ENCODE results near the gene ZNRF2.
A peak's percentile ranks its signal among the peaks of the same experiment; 100 is the strongest.

The ZNRF2 gene

DNA sequence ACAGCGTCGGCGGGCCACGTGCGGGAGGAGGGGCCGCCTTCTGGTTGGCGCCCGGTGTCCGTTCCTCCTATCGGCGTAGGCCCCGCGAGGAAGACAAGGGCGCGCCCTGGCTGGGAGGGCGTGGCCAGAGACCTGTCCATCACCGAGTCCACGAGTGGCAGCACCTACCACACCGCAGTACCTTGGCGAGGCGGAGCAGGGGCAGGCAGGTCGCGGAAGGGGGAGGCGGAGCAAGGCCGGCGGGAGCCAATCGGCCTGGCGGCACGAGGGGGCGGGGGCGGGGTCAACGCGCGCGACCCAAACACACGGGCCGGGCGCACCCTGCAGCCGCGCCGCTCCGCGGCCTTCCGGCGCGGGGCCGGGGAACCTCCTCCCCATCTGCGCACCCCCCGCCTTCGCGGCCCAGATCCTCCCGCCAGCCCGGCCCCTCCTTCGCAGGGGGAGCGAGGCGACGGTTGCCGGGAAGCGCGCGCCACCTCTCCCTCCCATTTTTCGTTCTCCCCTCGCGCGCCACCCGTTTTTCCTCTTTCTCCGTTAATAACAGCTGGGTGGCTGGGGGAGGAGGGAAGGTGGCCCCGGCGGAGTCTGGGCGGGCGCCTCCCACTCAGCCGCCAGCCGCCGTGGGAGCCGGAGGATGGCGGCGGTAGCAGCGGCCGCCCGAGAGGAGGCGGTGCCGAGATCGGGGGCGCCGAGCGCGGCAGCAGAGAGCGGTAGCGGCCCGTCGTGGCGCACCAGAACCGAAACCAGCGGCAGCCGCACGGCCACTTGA lies at the start of gene ZNRF2:
TSS of gene ZNRF2 (plus strand) at position 300 of the 769 bp plus-strand sequence. CDS start 761 bp downstream, outside the sequence.
- Histone ChIP-seq H3K36me3 (ENCODE audit: control insufficient read depth, insufficient read depth, low read length) (no peaks in the 10 kb centered on the region), H3K9ac (ENCODE audit: low read length) (peak within 1 kb of the TSS; percentile 79), H3K9me3 (ENCODE audit: control insufficient read depth, low read length) (no peaks in the 10 kb centered on the region), H3K4me3 (ENCODE audit: low read length) (no peak within 1 kb of the TSS), H3K4me1 (ENCODE audit: control insufficient read depth, insufficient read depth, low read length) (peaks cover 11% of the 10 kb centered on the region), H3K27me3 (ENCODE audit: control insufficient read depth, insufficient read depth, low read length) (no peaks in the 10 kb centered on the region)

DNA sequence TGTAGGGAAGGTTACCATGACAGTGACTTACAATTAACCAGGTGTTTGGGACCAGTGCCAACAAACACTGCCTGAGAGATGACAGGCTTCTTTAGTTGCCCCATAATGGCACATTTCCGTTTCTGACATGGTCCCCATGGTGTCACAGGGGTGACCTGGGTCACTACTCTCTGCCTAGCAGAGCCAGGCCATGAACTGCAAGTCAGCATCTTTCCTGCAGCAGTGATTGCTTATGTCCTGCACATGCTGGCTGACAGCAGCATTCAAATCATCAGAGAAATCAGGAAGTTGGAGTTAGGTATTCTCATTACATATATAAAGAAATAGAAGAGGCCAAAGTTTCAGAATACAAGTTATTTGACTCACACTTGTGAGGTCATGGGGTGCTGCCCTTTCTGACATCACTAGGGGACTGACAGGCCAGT lies 47.1 kb upstream of the ZNRF2 start:
- no peaks in the 10 kb centered on the region for H3K4me1 ChIP-seq (ENCODE audit: control insufficient read depth, insufficient read depth, low read length)
- H3K27me3 ChIP-seq (ENCODE audit: control insufficient read depth, insufficient read depth, low read length) = no peaks in the 10 kb centered on the region
- H3K36me3 ChIP-seq (ENCODE audit: control insufficient read depth, insufficient read depth, low read length) = no peaks in the 10 kb centered on the region
- H3K9me3 ChIP-seq (ENCODE audit: control insufficient read depth, low read length) = no peaks in the 10 kb centered on the region
- H3K4me3 ChIP-seq (ENCODE audit: low read length) = no peak overlapping the region
- H3K9ac ChIP-seq (ENCODE audit: low read length) = no peak overlapping the region

DNA sequence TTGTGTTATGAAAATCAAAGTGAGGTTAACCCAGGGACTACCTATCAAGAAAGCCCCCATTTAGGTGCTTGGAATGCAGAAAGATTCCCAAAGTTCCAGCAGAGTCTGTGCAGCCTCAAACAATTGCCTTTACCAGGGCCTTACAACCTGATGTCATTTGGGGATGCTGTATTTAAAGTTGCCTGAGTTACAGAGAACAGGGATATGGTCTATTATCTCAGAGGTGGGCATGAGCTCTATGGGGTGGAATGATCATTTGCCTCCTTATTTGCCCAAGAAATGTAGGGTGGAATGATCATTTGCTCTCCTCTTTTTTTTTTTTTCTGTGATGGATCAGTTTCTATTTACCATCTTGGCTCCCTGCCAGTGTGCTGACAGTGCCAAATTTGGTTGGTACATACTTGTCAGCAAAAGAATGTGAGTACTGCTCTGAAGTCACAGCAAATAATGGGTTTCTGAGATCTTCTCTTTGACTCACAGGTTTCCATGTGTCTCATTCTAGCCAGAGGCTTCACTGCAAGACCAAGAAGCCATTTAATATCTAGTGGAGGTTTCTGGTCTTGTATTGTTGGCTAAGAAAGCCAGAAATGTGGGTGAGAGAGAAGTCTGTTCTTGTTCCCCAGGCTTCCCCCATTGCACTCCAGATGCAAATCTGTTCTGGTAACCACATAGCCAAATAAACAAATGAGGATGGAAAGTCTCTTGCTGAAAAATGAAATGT lies 45.5 kb upstream of the ZNRF2 start:
- H3K27me3 ChIP-seq (ENCODE audit: control insufficient read depth, insufficient read depth, low read length) = no peaks in the 10 kb centered on the region
- no peak overlapping the region for H3K4me3 ChIP-seq (ENCODE audit: low read length)
- no peak overlapping the region for H3K9ac ChIP-seq (ENCODE audit: low read length)
- H3K4me1 ChIP-seq (ENCODE audit: control insufficient read depth, insufficient read depth, low read length) = no peaks in the 10 kb centered on the region
- no peaks in the 10 kb centered on the region for H3K9me3 ChIP-seq (ENCODE audit: control insufficient read depth, low read length)
- no peaks in the 10 kb centered on the region for H3K36me3 ChIP-seq (ENCODE audit: control insufficient read depth, insufficient read depth, low read length)

DNA sequence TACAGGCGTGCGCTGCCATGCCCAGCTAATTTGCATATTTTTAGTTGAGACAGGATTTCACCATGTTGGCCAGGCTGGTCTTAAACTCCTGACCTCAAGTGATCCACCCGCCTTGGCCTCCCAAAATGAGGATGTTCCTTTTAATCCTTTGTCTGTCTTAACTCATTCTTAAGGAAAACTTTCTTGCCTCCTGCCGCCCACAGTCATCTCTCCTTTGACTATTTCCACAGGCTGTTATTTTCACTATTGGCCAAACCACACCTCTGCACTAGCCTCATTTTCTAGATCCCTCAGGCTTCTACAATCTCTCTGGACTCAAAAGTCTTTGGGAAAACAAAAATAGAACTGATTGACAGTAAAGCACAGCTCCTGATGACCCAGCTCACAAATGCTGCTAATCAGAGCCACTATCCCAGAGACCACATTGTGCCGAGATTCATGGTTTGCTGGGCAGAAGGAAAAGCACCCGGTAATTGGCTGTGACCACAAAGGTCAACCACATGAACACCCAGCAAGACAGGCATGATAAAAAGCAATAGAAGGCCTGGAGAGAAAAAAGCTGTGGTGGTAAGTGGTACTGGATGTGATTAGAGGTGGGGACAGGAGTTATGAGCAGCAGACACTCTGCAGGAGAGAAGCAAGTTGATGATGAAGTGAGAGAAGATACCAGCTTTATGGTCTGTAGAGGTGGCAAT lies 44.1 kb upstream of the ZNRF2 start:
- no peaks in the 10 kb centered on the region for H3K27me3 ChIP-seq (ENCODE audit: control insufficient read depth, insufficient read depth, low read length)
- H3K9ac ChIP-seq (ENCODE audit: low read length) = no peak overlapping the region
- no peaks in the 10 kb centered on the region for H3K4me1 ChIP-seq (ENCODE audit: control insufficient read depth, insufficient read depth, low read length)
- H3K4me3 ChIP-seq (ENCODE audit: low read length) = no peak overlapping the region
- H3K36me3 ChIP-seq (ENCODE audit: control insufficient read depth, insufficient read depth, low read length) = no peaks in the 10 kb centered on the region
- H3K9me3 ChIP-seq (ENCODE audit: control insufficient read depth, low read length) = no peaks in the 10 kb centered on the region

DNA sequence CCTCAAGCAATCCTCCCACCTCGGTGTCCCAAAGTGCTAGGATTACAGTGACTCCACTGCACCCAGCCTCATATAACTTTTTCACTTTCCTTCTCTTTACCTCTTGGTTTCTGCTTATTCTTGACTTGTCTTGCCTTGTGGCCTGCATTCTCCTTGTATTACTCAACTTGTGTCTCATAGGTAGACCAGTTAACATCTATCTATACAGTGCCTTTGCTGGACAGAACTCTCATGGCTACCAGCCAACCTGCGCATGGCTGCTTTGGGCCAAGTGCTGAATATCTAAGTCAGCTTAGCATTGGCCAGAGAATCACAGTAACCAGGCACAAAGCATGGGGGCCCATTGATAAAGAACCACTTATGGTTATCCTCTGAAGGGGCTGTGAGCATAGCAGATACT lies 42.6 kb upstream of the ZNRF2 start:
- H3K36me3 ChIP-seq (ENCODE audit: control insufficient read depth, insufficient read depth, low read length) = no peaks in the 10 kb centered on the region
- no peak overlapping the region for H3K9ac ChIP-seq (ENCODE audit: low read length)
- no peak overlapping the region for H3K4me3 ChIP-seq (ENCODE audit: low read length)
- H3K27me3 ChIP-seq (ENCODE audit: control insufficient read depth, insufficient read depth, low read length) = no peaks in the 10 kb centered on the region
- no peaks in the 10 kb centered on the region for H3K4me1 ChIP-seq (ENCODE audit: control insufficient read depth, insufficient read depth, low read length)
- H3K9me3 ChIP-seq (ENCODE audit: control insufficient read depth, low read length) = no peaks in the 10 kb centered on the region

DNA sequence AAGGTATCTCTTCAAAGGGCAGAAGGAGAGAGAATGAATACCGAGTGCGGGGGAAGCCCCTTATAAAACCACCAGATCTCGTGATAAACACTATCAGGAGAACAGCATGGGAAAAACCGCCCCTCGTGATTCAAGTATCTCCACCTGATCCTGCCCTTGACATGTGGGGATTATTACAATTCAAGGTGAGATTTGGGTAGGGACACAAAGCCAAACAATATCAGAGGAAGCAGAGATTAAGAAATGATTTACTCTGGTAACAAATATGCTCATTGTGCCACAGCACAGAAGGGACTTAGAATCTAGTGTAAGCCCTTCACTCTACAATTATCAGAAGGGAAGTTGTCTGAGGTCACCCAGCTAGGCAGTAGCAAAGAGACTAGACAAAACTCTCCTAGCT lies 40.1 kb upstream of the ZNRF2 start:
- H3K9ac ChIP-seq (ENCODE audit: low read length) = no peak overlapping the region
- no peak overlapping the region for H3K4me3 ChIP-seq (ENCODE audit: low read length)
- no peaks in the 10 kb centered on the region for H3K36me3 ChIP-seq (ENCODE audit: control insufficient read depth, insufficient read depth, low read length)
- H3K4me1 ChIP-seq (ENCODE audit: control insufficient read depth, insufficient read depth, low read length) = no peaks in the 10 kb centered on the region
- H3K27me3 ChIP-seq (ENCODE audit: control insufficient read depth, insufficient read depth, low read length) = no peaks in the 10 kb centered on the region
- no peaks in the 10 kb centered on the region for H3K9me3 ChIP-seq (ENCODE audit: control insufficient read depth, low read length)

DNA sequence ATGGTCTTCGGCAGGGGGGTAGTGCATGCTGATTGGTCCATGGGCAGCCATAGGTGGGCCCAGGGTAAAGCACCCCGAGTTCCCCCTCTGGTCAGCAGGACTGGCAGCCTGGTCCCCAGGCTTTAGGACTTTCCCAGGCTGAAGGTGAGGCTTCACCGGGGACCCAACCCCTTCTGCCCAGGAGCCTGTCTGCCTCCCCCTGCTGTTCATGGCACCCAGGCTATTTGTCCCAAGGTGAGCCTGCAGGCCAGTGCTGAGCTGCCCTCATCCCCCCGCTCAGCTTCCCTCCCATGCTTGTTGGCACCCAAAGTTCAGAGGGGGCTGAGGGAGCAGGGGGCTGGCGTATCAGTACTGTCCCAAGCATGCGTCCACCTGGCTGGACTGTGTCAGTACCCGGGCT lies 38.5 kb upstream of the ZNRF2 start:
- Histone ChIP-seq H3K9ac (ENCODE audit: low read length) (no peak overlapping the region), H3K9me3 (ENCODE audit: control insufficient read depth, low read length) (no peaks in the 10 kb centered on the region), H3K27me3 (ENCODE audit: control insufficient read depth, insufficient read depth, low read length) (no peaks in the 10 kb centered on the region), H3K4me1 (ENCODE audit: control insufficient read depth, insufficient read depth, low read length) (no peaks in the 10 kb centered on the region), H3K36me3 (ENCODE audit: control insufficient read depth, insufficient read depth, low read length) (no peaks in the 10 kb centered on the region), H3K4me3 (ENCODE audit: low read length) (no peak overlapping the region)

DNA sequence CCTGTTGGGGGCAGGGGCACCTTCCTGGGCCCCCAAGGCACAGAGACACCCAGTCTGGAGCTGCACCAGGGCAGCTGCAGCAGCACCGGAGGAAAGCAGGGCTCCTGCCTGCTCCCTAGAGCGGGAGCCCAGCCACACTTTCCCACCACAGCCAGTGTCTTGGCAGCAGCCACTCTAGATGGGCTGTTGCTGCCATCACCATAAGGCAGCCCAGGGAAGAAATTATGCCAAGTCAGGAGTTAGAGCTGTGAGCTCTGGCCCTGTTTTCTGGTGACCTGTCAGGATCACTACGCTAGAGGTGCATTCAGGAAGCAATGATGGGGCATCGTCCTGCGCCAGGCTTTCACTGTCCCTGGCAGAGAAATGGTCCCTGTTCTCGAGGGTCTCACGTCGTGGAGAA lies 38.0 kb upstream of the ZNRF2 start:
- H3K9me3 ChIP-seq (ENCODE audit: control insufficient read depth, low read length) = no peaks in the 10 kb centered on the region

DNA sequence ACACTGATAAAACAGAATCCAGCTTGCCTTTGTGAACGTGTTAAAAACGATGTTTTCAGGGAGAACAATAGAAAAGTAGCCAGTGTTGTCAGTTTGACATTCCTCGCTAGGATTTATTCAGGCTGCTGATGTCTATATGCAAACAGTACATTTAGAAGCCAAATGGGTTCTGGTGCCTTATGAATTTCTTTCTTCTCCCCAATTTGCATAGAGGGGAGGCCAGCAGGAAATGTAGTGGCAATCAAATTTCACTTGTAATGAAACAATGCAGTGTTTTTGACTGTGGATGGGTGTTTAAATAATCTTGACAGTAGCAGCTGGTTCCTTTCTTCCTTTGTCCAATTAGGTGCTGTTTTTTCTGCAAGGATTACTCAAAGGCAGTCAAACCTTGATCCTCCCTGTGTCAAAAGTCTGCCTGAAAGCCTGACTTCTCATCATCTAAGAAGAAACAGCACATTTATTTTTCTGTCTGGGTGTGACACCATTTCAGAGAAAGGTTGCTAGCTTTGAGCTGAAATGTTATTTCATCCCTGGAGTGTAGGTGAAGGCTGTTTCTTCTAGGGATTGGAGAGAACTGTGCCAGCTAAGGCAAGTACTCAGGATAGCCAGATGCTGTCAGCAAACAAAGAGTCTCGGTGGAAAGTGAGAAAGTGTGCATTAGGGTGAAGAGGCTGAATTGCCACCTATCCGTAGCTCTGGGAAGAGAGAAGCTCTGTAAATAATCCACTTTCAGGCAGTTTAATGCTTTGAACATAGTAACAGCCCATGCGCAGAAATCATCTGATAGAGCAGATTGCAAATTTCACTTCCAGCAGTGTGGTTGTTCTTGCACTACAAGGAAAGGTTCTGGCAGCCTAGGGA lies 36.6 kb upstream of the ZNRF2 start:
- no peak overlapping the region for H3K4me3 ChIP-seq (ENCODE audit: low read length)
- no peaks in the 10 kb centered on the region for H3K36me3 ChIP-seq (ENCODE audit: control insufficient read depth, insufficient read depth, low read length)
- H3K9ac ChIP-seq (ENCODE audit: low read length) = no peak overlapping the region
- H3K4me1 ChIP-seq (ENCODE audit: control insufficient read depth, insufficient read depth, low read length) = peaks cover 2% of the 10 kb centered on the region
- H3K27me3 ChIP-seq (ENCODE audit: control insufficient read depth, insufficient read depth, low read length) = no peaks in the 10 kb centered on the region
- no peaks in the 10 kb centered on the region for H3K9me3 ChIP-seq (ENCODE audit: control insufficient read depth, low read length)

More for the DNA sequence above, 38.0 kb upstream of the ZNRF2 start:
- no peak overlapping the region for H3K4me3 ChIP-seq (ENCODE audit: low read length)
- no peaks in the 10 kb centered on the region for H3K4me1 ChIP-seq (ENCODE audit: control insufficient read depth, insufficient read depth, low read length)
- H3K36me3 ChIP-seq (ENCODE audit: control insufficient read depth, insufficient read depth, low read length) = no peaks in the 10 kb centered on the region
- no peaks in the 10 kb centered on the region for H3K27me3 ChIP-seq (ENCODE audit: control insufficient read depth, insufficient read depth, low read length)
- no peak overlapping the region for H3K9ac ChIP-seq (ENCODE audit: low read length)

DNA sequence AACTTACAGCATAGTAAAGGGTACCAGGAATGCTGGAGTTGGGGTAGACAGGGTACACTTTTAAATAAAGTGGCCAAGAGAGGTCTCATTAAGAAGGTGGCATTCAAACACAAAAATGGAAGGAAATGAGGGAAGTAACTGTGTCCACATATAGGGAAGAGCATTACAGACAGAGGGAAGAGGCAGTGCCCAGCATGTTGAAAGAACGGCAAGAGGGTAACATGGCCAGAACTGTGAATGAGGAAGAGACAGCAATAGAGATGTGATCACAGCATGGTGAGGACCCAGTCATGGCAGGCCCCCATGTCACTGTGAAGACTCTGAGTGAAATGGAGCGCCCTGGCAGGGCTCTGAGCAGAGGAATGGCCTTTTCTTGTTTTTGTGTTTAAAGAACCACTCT lies 35.1 kb upstream of the ZNRF2 start:
- Histone ChIP-seq H3K4me3 (ENCODE audit: low read length) (no peak overlapping the region), H3K9ac (ENCODE audit: low read length) (no peak overlapping the region), H3K27me3 (ENCODE audit: control insufficient read depth, insufficient read depth, low read length) (no peaks in the 10 kb centered on the region), H3K36me3 (ENCODE audit: control insufficient read depth, insufficient read depth, low read length) (no peaks in the 10 kb centered on the region), H3K9me3 (ENCODE audit: control insufficient read depth, low read length) (no peaks in the 10 kb centered on the region), H3K4me1 (ENCODE audit: control insufficient read depth, insufficient read depth, low read length) (peaks cover 17% of the 10 kb centered on the region)

DNA sequence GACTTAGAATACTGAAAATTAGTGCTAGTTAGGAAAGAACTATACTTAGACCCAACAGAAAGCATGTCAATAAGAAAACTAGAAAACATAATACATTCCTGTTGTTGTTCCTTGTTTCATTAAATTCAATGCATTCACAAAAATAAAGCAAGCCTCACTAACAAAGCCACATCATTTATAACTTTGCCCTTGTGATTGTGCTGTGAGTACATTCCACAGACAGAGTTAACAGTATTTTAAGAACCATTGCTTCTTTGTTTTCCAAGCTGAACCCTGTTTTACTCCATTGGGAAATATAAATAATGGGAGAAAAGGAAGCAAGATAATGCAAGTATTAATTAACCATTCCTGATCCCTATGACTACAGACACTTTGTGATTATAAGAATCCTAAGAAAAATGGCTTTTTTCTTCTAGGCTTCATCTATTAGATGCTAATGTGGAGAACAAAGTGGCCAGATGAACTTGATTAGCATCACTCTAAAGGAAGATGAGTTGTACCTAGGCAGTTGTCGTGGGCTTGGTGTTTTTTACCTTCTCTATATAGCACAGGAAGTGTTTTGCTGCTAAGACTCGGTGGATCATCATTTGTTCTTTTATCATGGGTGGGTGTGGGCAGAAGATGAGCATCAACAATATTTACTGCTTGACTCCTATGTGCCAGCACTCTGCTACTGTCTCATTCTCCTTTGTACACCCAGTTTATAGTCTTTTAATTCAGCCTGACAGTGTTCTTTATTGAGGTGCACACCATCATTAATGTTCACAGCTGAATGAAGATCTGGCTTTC lies 34.2 kb upstream of the ZNRF2 start:
- no peaks in the 10 kb centered on the region for H3K27me3 ChIP-seq (ENCODE audit: control insufficient read depth, insufficient read depth, low read length)
- H3K4me1 ChIP-seq (ENCODE audit: control insufficient read depth, insufficient read depth, low read length) = peaks cover 23% of the 10 kb centered on the region
- no peak overlapping the region for H3K4me3 ChIP-seq (ENCODE audit: low read length)
- H3K36me3 ChIP-seq (ENCODE audit: control insufficient read depth, insufficient read depth, low read length) = no peaks in the 10 kb centered on the region
- no peak overlapping the region for H3K9ac ChIP-seq (ENCODE audit: low read length)
- H3K9me3 ChIP-seq (ENCODE audit: control insufficient read depth, low read length) = no peaks in the 10 kb centered on the region

Measured in mucosa of stomach (tissue), 1 donor.